OCI-LY7 (cell line): Measurements from ENCODE around the gene COPRS. TPM values are rescaled to one million over a fixed set of nuclear protein-coding genes. Genes with fewer than 3 reads are reported as not detected.

Experiments used
- BruUV-seq: library from RNA; stranded (reverse); fragments of 400-500 nt; replicated peaks from 2 replicates; lab custom pipeline; 2021; lab: Mats Ljungman, UMichigan
- CTCF ChIA-PET: fragments of 300-600 bp; sonication (Branson Sonifier 250); formaldehyde crosslinking; loops from one replicate; lab custom pipeline; 2022; ENCODE audit warnings: antibody characterized with exemption; ENCODE audit not compliant: unreplicated experiment; lab: Charles Lee
- POLR2A ChIA-PET: fragments of 300-600 bp; sonication (Branson Sonifier 250); formaldehyde crosslinking; loops from one replicate; lab custom pipeline; 2022; ENCODE audit warnings: antibody characterized with exemption; lab: Charles Lee
- DNase-seq: peaks from one replicate; pipeline ENCODE4 v3.0.0-alpha.2; 2015; ENCODE audit warnings: low spot score
- H2AFZ ChIP-seq: fragments of 200-600 bp; sonication (generic), shearing (Covaris generic); 2 replicates; pipeline ENCODE4 v1.6.1; 2014; ENCODE audit warnings: mild to moderate bottlenecking, antibody characterized with exemption, low read length, moderate library complexity
- H3K27ac ChIP-seq: fragments of 200-600 bp; sonication (generic); 2 replicates; pipeline ENCODE4 v1.5.1; 2014; ENCODE audit warnings: mixed run types, low read depth, mild to moderate bottlenecking, moderate library complexity, low read length, inconsistent platforms; ENCODE audit not compliant: poor library complexity, severe bottlenecking
- H3K36me3 ChIP-seq: fragments of 200-600 bp; sonication (generic); 2 replicates; pipeline ENCODE4 v1.6.1; 2014; ENCODE audit warnings: mild to moderate bottlenecking, antibody characterized with exemption, low read length, moderate library complexity, mixed read lengths; ENCODE audit not compliant: insufficient read depth
- H3K4me1 ChIP-seq: fragments of 200-600 bp; sonication (generic); 2 replicates; pipeline ENCODE4 v1.5.1; 2014; ENCODE audit warnings: mild to moderate bottlenecking, low read length; ENCODE audit not compliant: insufficient read depth, poor library complexity, severe bottlenecking
- H3K4me2 ChIP-seq: fragments of 200-600 bp; sonication (generic); 2 replicates; pipeline ENCODE4 v1.6.1; 2014; ENCODE audit warnings: mild to moderate bottlenecking, low read length
- H3K4me3 ChIP-seq: fragments of 200-600 bp; sonication (generic); 2 replicates; pipeline ENCODE4 v1.5.1; 2014; ENCODE audit warnings: mild to moderate bottlenecking, low read depth, low read length; ENCODE audit not compliant: poor library complexity, severe bottlenecking
- H3K79me2 ChIP-seq: fragments of 200-600 bp; sonication (generic); 2 replicates; pipeline ENCODE4 v1.6.1; 2016; ENCODE audit warnings: low read depth, mild to moderate bottlenecking, low read length, moderate library complexity, mixed read lengths; ENCODE audit not compliant: insufficient read depth
- H3K9me2 ChIP-seq: fragments of 200-600 bp; sonication (generic); 2 replicates; pipeline ENCODE4 v1.6.1; 2016; ENCODE audit warnings: mild to moderate bottlenecking, low read length, mixed read lengths; ENCODE audit not compliant: insufficient read depth
- H3K9me3 ChIP-seq: fragments of 200-600 bp; sonication (generic); 2 replicates; pipeline ENCODE4 v1.6.1; 2014; ENCODE audit warnings: mild to moderate bottlenecking, mixed run types, low read length, mixed read lengths
- H4K20me1 ChIP-seq: fragments of 200-600 bp; sonication (generic); 2 replicates; pipeline ENCODE4 v1.6.1; 2014; ENCODE audit warnings: mild to moderate bottlenecking, antibody characterized with exemption, low read length, moderate library complexity, mixed read lengths; ENCODE audit not compliant: insufficient read depth
- EZH2phosphoT487 ChIP-seq: fragments of 200-600 bp; sonication (generic); IDR thresholded peaks from 2 replicates; pipeline ENCODE4 v1.6.1; 2018; ENCODE audit warnings: low read depth, borderline replicate concordance, mild to moderate bottlenecking, mixed run types, antibody characterized with exemption, low read length, moderate library complexity, mixed read lengths
- intact Hi-C: fragments of 100-400 bp; cut with micrococcal nuclease; formaldehyde crosslinking; loops from one replicate; pipeline ENCODE4 v1.10.0; 2022; ENCODE audit not compliant: unreplicated experiment
- total RNA-seq, 2 experiments: library from RNA; depleted of rRNA in 1 of 2; stranded (reverse); fragments of >200 nt in 1 of 2; shearing (Covaris generic) in 1 of 2; gene quantifications; 2 replicates each; pipeline ENCODE4 v1.2.3, GENCODE V29; 2014 to 2022
- TF ChIP-seq, protein P1 (sequence below): fragments of 200-600 bp; sonication (generic); conservative IDR thresholded peaks from 2 replicates; pipeline ENCODE4 v1.5.1; 2014; ENCODE audit warnings: mild to moderate bottlenecking, antibody characterized with exemption, low read length, moderate library complexity, mixed read lengths

Gene COPRS
- total RNA-seq, 2 experiments from 2014 or later: 32.7 to 50.7 TPM

DNA sequence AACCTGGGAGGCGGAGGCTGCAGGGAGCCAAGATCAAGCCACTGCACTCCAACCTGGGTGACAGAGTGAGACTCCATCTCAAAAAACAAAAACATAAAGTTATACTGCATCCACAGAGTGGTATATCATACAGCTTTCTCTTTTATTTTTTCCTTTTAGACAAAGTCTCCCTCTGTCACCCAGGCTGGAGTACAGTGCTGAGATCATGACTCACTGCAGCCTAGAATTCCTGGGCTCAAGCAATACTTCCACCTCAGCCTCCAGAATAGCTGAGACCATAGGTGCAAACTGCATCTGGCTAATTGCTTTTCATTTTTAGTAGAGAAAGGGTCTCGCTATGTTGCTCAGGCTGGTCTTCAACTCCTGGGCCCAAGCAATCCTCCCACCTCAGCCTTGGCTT, 10.0 kb upstream of the COPRS start:
- ChIA-PET POLR2A (no interaction called here), CTCF (no interaction called here)
- H3K36me3 ChIP-seq: peaks cover 95% of the 10 kb centered on the region
- no peaks in the 10 kb centered on the region for H3K79me2 ChIP-seq
- H3K27ac ChIP-seq: no peak overlapping the region
- H3K4me2 ChIP-seq: no peak overlapping the region
- no peaks in the 10 kb centered on the region for H4K20me1 ChIP-seq
- BruUV-seq: no TSS peak
- intact Hi-C loops: no loop called here
- no peaks in the 10 kb centered on the region for H3K9me3 ChIP-seq
- no peak overlapping the region for H3K4me3 ChIP-seq
- DNase-seq: no peak
- TF ChIP-seq, protein P1, sequence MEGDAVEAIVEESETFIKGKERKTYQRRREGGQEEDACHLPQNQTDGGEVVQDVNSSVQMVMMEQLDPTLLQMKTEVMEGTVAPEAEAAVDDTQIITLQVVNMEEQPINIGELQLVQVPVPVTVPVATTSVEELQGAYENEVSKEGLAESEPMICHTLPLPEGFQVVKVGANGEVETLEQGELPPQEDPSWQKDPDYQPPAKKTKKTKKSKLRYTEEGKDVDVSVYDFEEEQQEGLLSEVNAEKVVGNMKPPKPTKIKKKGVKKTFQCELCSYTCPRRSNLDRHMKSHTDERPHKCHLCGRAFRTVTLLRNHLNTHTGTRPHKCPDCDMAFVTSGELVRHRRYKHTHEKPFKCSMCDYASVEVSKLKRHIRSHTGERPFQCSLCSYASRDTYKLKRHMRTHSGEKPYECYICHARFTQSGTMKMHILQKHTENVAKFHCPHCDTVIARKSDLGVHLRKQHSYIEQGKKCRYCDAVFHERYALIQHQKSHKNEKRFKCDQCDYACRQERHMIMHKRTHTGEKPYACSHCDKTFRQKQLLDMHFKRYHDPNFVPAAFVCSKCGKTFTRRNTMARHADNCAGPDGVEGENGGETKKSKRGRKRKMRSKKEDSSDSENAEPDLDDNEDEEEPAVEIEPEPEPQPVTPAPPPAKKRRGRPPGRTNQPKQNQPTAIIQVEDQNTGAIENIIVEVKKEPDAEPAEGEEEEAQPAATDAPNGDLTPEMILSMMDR: no peak
- TF ChIP-seq EZH2phosphoT487: no peak
- no peaks in the 10 kb centered on the region for H3K9me2 ChIP-seq
- H2AFZ ChIP-seq: no peak overlapping the region
- H3K4me1 ChIP-seq: no peaks in the 10 kb centered on the region

DNA sequence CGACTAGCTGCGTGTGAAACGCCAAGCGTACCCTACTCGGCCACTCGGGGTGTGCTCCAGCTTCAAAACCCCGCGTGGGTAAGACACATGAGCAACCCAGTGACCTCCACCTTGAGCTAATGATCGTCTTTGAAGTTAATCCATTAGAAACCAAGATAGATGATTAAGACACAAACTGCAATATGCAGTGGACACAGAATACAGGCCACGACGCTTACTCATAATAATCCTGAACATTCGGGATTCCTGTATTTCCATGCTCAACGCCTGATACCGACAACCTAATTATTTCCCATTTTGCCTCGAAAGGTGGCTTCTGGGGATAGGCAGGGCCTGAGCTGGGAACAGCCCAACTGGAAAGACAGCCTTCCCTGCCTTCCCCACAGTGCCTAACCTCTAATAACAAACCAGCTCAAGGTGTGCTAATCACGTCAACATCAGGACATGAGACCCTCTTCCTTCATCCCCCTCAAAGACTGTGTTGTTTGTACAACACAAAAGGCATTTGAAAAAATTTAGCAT, 504 bp upstream of the COPRS start:
- POLR2A ChIA-PET: interaction anchor here (0.6 kb wide), 4 partner anchors 30 to 549 kb away, joined by 3 to 4 read pairs (median 4); no protein-coding TSS in a partner anchor
- peak overlapping the region; percentile 76 for H3K4me3 ChIP-seq
- no TSS peak for BruUV-seq

More for the DNA sequence above, 504 bp upstream of the COPRS start:
- CTCF ChIA-PET: no interaction called here
- peaks cover 46% of the 10 kb centered on the region for H3K36me3 ChIP-seq
- peak overlapping the region; percentile 65 for H3K4me2 ChIP-seq
- intact Hi-C loops: loop anchor here (2.0 to 5.0 kb wide), 2 partner anchors 41 to 322 kb away; partner anchors contain the start of gene UTP6
- H3K4me1 ChIP-seq: peaks cover 18% of the 10 kb centered on the region
- H3K79me2 ChIP-seq: no peaks in the 10 kb centered on the region
- no peaks in the 10 kb centered on the region for H3K9me2 ChIP-seq
- no peak for DNase-seq
- H2AFZ ChIP-seq: no peak overlapping the region; the same call in 1 of the 2 replicates
- TF ChIP-seq, protein P1: no peak
- TF ChIP-seq EZH2phosphoT487: no peak
- H4K20me1 ChIP-seq: no peaks in the 10 kb centered on the region
- H3K9me3 ChIP-seq: no peaks in the 10 kb centered on the region
- H3K27ac ChIP-seq: no peak overlapping the region
